Endothelial cell of umbilical vein (primary cell): ENCODE results near the gene SLC25A48. TPM values are rescaled to one million over a fixed set of nuclear protein-coding genes. Genes with fewer than 3 reads are reported as not detected.

Experiments
- BruUV-seq: library from RNA; stranded (reverse); fragments of 400-500 nt; replicated peaks from 2 replicates; lab custom pipeline; 2021; lab: Mats Ljungman, UMichigan
- CTCF ChIA-PET: fragments of 300-600, 350-600 bp; sonication (Branson Sonifier 250); formaldehyde crosslinking; loops from one replicate; lab custom pipeline; 2021; ENCODE audit warnings: antibody characterized with exemption, inconsistent platforms; lab: Charles Lee
- POLR2A ChIA-PET: fragments of 300-600, 350-600 bp; sonication (Branson Sonifier 250); formaldehyde crosslinking; loops from one replicate; lab custom pipeline; 2021; ENCODE audit warnings: antibody characterized with exemption, inconsistent platforms; lab: Charles Lee
- DNase-seq: peaks from one replicate; pipeline ENCODE4 v3.0.0-alpha.2; 2011; ENCODE audit warnings: low read depth, low spot score
- FAIRE-seq: peaks from 2 replicates; lab custom pipeline; 2011; peaks lifted over from hg19 to GRCh38; lab: Jason Lieb, UNC
- H2AFZ ChIP-seq: 2 replicates; pipeline ENCODE4 v1.6.0; 2012; ENCODE audit warnings: low read depth, low read length, control low read depth, inconsistent platforms
- H3K27ac ChIP-seq: 2 replicates; pipeline ENCODE4 v1.5.1; 2011; ENCODE audit warnings: low read depth, mild to moderate bottlenecking, control low read depth, low read length, moderate library complexity; ENCODE audit not compliant: insufficient read depth
- H3K27me3 ChIP-seq, 2 experiments: 2 replicates each; pipeline versions ENCODE4 v1.6.0 to v1.6.1; 2011; ENCODE audit warnings: low read length in 2 of 2, mixed read lengths in 1 of 2; ENCODE audit not compliant: control insufficient read depth in 2 of 2, insufficient read depth in 2 of 2
- H3K36me3 ChIP-seq, 2 experiments: 2 replicates in 1 of 2; 3 replicates in 1 of 2; pipeline ENCODE4 v1.5.1; 2011; ENCODE audit warnings: low read length in 2 of 2, mild to moderate bottlenecking in 1 of 2, moderate library complexity in 1 of 2; ENCODE audit not compliant: control insufficient read depth in 2 of 2, insufficient read depth in 2 of 2; ENCODE audit errors: extremely low read depth in 1 of 2
- H3K4me1 ChIP-seq: 3 replicates; pipeline ENCODE4 v1.5.1; 2011; ENCODE audit warnings: mild to moderate bottlenecking, low read length; ENCODE audit not compliant: control insufficient read depth, insufficient read depth; ENCODE audit errors: extremely low read depth
- H3K4me2 ChIP-seq: 2 replicates; pipeline ENCODE4 v1.6.1; 2011; ENCODE audit warnings: low read length, control low read depth, mixed read lengths; ENCODE audit not compliant: insufficient read depth
- H3K4me3 ChIP-seq, 3 experiments: fragments of 200-600 bp in 1 of 3; sonication (generic), shearing (Covaris generic) in 1 of 3; replicated peaks in 1 of 3; 2 replicates each; pipeline ENCODE4 v1.5.1; 2011 to 2016; ENCODE audit warnings: control low read depth in 3 of 3, low read length in 3 of 3, mild to moderate bottlenecking in 2 of 3, inconsistent platforms in 1 of 3, low read depth in 1 of 3, moderate library complexity in 1 of 3; ENCODE audit not compliant: insufficient read depth in 1 of 3
- H3K79me2 ChIP-seq: 2 replicates; pipeline ENCODE4 v1.6.0; 2012; ENCODE audit warnings: low read length, inconsistent platforms; ENCODE audit not compliant: control insufficient read depth, insufficient read depth
- H3K9ac ChIP-seq: replicated peaks from 2 replicates; pipeline ENCODE3; 2011; ENCODE audit warnings: low read length, control low read depth; ENCODE audit not compliant: insufficient read depth; ENCODE audit errors: extremely low read depth
- H3K9me1 ChIP-seq: replicated peaks from 3 replicates; pipeline ENCODE4 v1.6.0; 2011; ENCODE audit warnings: mild to moderate bottlenecking, low read length; ENCODE audit not compliant: control insufficient read depth, insufficient read depth; ENCODE audit errors: extremely low read depth
- H3K9me3 ChIP-seq: replicated peaks from 2 replicates; pipeline ENCODE4 v1.5.1; 2012; ENCODE audit warnings: low read length, inconsistent platforms; ENCODE audit not compliant: control insufficient read depth, insufficient read depth
- H4K20me1 ChIP-seq: replicated peaks from 2 replicates; pipeline ENCODE3; 2011; ENCODE audit warnings: mild to moderate bottlenecking, low read length; ENCODE audit not compliant: control insufficient read depth, insufficient read depth; ENCODE audit errors: extremely low read depth
- CTCF ChIP-seq, 2 donors: IDR thresholded peaks; 1 replicate in 1 of 2; 2 replicates in 1 of 2; pipeline ENCODE4 v1.5.1; 2011; ENCODE audit warnings: low read length in 2 of 2, mild to moderate bottlenecking in 2 of 2, moderate library complexity in 2 of 2, control low read depth in 1 of 2, inconsistent platforms in 1 of 2, low read depth in 1 of 2; ENCODE audit not compliant: insufficient read depth in 1 of 2; ENCODE audit errors: extremely low read depth in 1 of 2
- EZH2 ChIP-seq: IDR thresholded peaks from 2 replicates; pipeline ENCODE4 v1.6.1; 2012; ENCODE audit warnings: borderline replicate concordance, low read depth, mild to moderate bottlenecking, moderate library complexity, low read length, inconsistent platforms; ENCODE audit not compliant: severe bottlenecking
- FOS ChIP-seq: IDR thresholded peaks from 2 replicates; pipeline ENCODE4 v1.6.1; 2011; ENCODE audit warnings: mild to moderate bottlenecking, low read length, moderate library complexity, borderline replicate concordance; ENCODE audit not compliant: insufficient read depth
- GATA2 ChIP-seq: IDR thresholded peaks from 2 replicates; pipeline ENCODE4 v1.7.0; 2011; ENCODE audit warnings: low read depth, mild to moderate bottlenecking, moderate library complexity, mixed read lengths, low read length; ENCODE audit not compliant: insufficient read length, insufficient read depth
- JUN ChIP-seq: IDR thresholded peaks from 2 replicates; pipeline ENCODE4 v1.6.1; 2011; ENCODE audit warnings: borderline replicate concordance, low read depth; ENCODE audit not compliant: insufficient read length, insufficient read depth
- MAX ChIP-seq: IDR thresholded peaks from 2 replicates; pipeline ENCODE4 v1.6.1; 2011; ENCODE audit not compliant: insufficient read depth, insufficient read length
- MYC ChIP-seq: IDR thresholded peaks from one replicate; pipeline ENCODE4 v1.6.1; 2011; ENCODE audit warnings: mild to moderate bottlenecking, low read depth, low read length
- POLR2A ChIP-seq: IDR thresholded peaks from 2 replicates; pipeline ENCODE4 v1.6.1; 2012; ENCODE audit warnings: low read depth, mild to moderate bottlenecking, control low read depth, low read length
- POLR2AphosphoS5 ChIP-seq: IDR thresholded peaks from 2 replicates; pipeline ENCODE4 v1.6.1; 2012; ENCODE audit warnings: low read depth, mild to moderate bottlenecking, control low read depth, low read length, moderate library complexity; ENCODE audit not compliant: insufficient read depth
- dilution Hi-C: fragments of 300-500 bp; cut with MboI; formaldehyde crosslinking; loops from one replicate; pipeline ENCODE4 v1.15.0; 2019; ENCODE audit warnings: low sequenced_read_pairs; ENCODE audit not compliant: extremely low pct_ligation_motif_present
- intact Hi-C: fragments of 100-400 bp; cut with micrococcal nuclease; formaldehyde crosslinking; loops from one replicate; pipeline ENCODE4 v1.10.0; 2022
- polyA plus RNA-seq, 4 experiments: library from polyadenylated mRNA; depleted of rRNA in 3 of 4; stranded (reverse) in 3 of 4; unstranded in 1 of 4; fragments of >200 nt; gene quantifications; 2 replicates each; pipeline versions ENCODE4 v1.2.1 to v1.2.3, GENCODE V29; 2011 to 2012; ENCODE audit warnings: missing spikeins in 1 of 4
- total RNA-seq: library from RNA; stranded (reverse); gene quantifications from 2 replicates; pipeline ENCODE4 v1.2.3, GENCODE V29; 2021

SLC25A48 gene
- total and polyA plus RNA-seq, 2 donors (not counting 3 experiments of a cell fraction or from before 2014, with no cell fraction given): not detected

GRCh38 chr5:135811007-135811406, 23.5 kb upstream of the SLC25A48 start:
- Histone ChIP-seq H4K20me1 (no peaks in the 10 kb centered on the region), H3K79me2 (no peaks in the 10 kb centered on the region), H2AFZ (no peak overlapping the region), H3K4me1 (no peaks in the 10 kb centered on the region), H3K27ac (no peak overlapping the region), H3K36me3 (no peaks in the 10 kb centered on the region), H3K9ac (no peak overlapping the region), H3K4me2 (no peak overlapping the region), H3K9me1 (no peaks in the 10 kb centered on the region), H3K9me3 (no peaks in the 10 kb centered on the region), H3K4me3 (no peak overlapping the region), H3K27me3 (no peaks in the 10 kb centered on the region)
- ChIA-PET CTCF (no interaction called here), POLR2A (no interaction called here)
- FAIRE-seq: no peak
- no peak for DNase-seq
- no TSS peak for BruUV-seq
- dilution Hi-C loops: no loop called here
- no peak for TF ChIP-seq MAX
- no peak for TF ChIP-seq POLR2A
- TF ChIP-seq GATA2: no peak
- no peak for TF ChIP-seq FOS
- TF ChIP-seq EZH2: no peak
- no peak for TF ChIP-seq JUN
- TF ChIP-seq CTCF (IDR thresholded peaks at IDR 0.05; ENCODE audit: extremely low read depth in 1 of 2, insufficient read depth in 1 of 2, low read depth in 1 of 2, low read length in 2 of 2): no peak
- TF ChIP-seq POLR2AphosphoS5: no peak
- no peak for TF ChIP-seq MYC
- intact Hi-C loops: no loop called here
